GM12878 (cell line): ENCODE measurements around the gene NTMT2. TPM values are rescaled to one million over a fixed set of nuclear protein-coding genes. Genes with fewer than 3 reads are reported as not detected.

Experiments
- ATAC-seq: fragments of 200-7000 bp; cut with Tn5 transposase; 3 replicates; pipeline ENCODE4 v1.9.1; 2020; ENCODE audit warnings: mild to moderate bottlenecking, moderate library complexity
- BruUV-seq: library from RNA; stranded (reverse); fragments of 400-500 nt; replicated peaks from 2 replicates; lab custom pipeline; 2021; lab: Mats Ljungman, UMichigan
- CTCF ChIA-PET: fragments of 300-600 bp; sonication (Branson Sonifier 250); formaldehyde crosslinking; extraction: SDS; loops from one replicate; lab custom pipeline; 2021; ENCODE audit warnings: inconsistent platforms; lab: Yijun Ruan, JAX
- POLR2A ChIA-PET: fragments of 350-600 bp; formaldehyde crosslinking; extraction: SDS; loops from one replicate; lab custom pipeline; 2021; ENCODE audit warnings: inconsistent platforms; lab: Charles Lee
- RAD21 ChIA-PET: fragments of 300-600 bp; sonication (Branson Sonifier 250); formaldehyde crosslinking; loops from one replicate; lab custom pipeline; 2023; ENCODE audit warnings: antibody characterized with exemption; ENCODE audit not compliant: unreplicated experiment; lab: Charles Lee
- SMC1A ChIA-PET: fragments of 300-600 bp; sonication (Branson Sonifier 250); formaldehyde crosslinking; loops from one replicate; lab custom pipeline; 2023; ENCODE audit not compliant: unreplicated experiment, uncharacterized antibody; lab: Charles Lee
- DNase-seq: peaks from one replicate; pipeline ENCODE4 v3.0.0-alpha.2; 2011; ENCODE audit warnings: low read depth, low spot score
- FAIRE-seq: peaks from 3 replicates; lab custom pipeline; 2011; peaks lifted over from hg19 to GRCh38; lab: Jason Lieb, UNC
- H2AFZ ChIP-seq: 2 replicates; pipeline ENCODE4 v1.6.0; 2011; ENCODE audit warnings: low read depth, low read length, control low read depth; ENCODE audit not compliant: control insufficient read depth
- H3K27ac ChIP-seq: 2 replicates; pipeline ENCODE4 v1.5.1; 2011; ENCODE audit warnings: control low read depth; ENCODE audit not compliant: control insufficient read depth, insufficient read depth
- H3K27me3 ChIP-seq, 2 experiments: replicated peaks in 1 of 2; 2 replicates each; pipeline versions ENCODE4 v1.6.0 to v1.6.1; 2011; ENCODE audit warnings: low read length in 1 of 2; ENCODE audit not compliant: control insufficient read depth in 2 of 2, insufficient read depth in 2 of 2
- H3K36me3 ChIP-seq, 2 experiments: 2 replicates each; pipeline ENCODE4 v1.5.1; 2011; ENCODE audit warnings: low read length in 1 of 2; ENCODE audit not compliant: control insufficient read depth in 2 of 2, insufficient read depth in 2 of 2
- H3K4me1 ChIP-seq: 2 replicates; pipeline ENCODE4 v1.6.1; 2011; ENCODE audit warnings: mild to moderate bottlenecking, low read length, moderate library complexity, mixed read lengths; ENCODE audit not compliant: control insufficient read depth, insufficient read depth
- H3K4me2 ChIP-seq: 2 replicates; pipeline ENCODE4 v1.6.0; 2011; ENCODE audit warnings: control low read depth; ENCODE audit not compliant: control insufficient read depth, insufficient read depth
- H3K4me3 ChIP-seq: fragments of 200-600 bp; sonication (generic); 2 replicates; pipeline ENCODE4 v1.5.1; 2016
- H3K79me2 ChIP-seq: 2 replicates; pipeline ENCODE4 v1.6.0; 2011; ENCODE audit warnings: low read length; ENCODE audit not compliant: control insufficient read depth, insufficient read depth
- H3K9ac ChIP-seq: 2 replicates; pipeline ENCODE4 v1.8.0; 2011; ENCODE audit warnings: low read length, control low read depth, mixed read lengths; ENCODE audit not compliant: control insufficient read depth, insufficient read depth
- H3K9me3 ChIP-seq: replicated peaks from 3 replicates; pipeline ENCODE4 v1.5.1; 2011; ENCODE audit warnings: mild to moderate bottlenecking, low read length; ENCODE audit not compliant: control insufficient read depth, insufficient read depth
- H4K20me1 ChIP-seq: 2 replicates; pipeline ENCODE4 v1.6.0; 2011; ENCODE audit not compliant: control insufficient read depth, insufficient read depth
- ASH2L ChIP-seq: fragments of 300-600, 200-600 bp; sonication (generic); IDR thresholded peaks from 2 replicates; pipeline ENCODE4 v1.6.1; 2017; ENCODE audit warnings: low read depth, mild to moderate bottlenecking, borderline replicate concordance
- CHD2 ChIP-seq: IDR thresholded peaks from 2 replicates; pipeline ENCODE4 v1.6.1; 2011; ENCODE audit warnings: low read depth, low read length, improper control_type of control experiment, borderline replicate concordance
- E2F8 ChIP-seq: fragments of 450-650 bp; IDR thresholded peaks from 2 replicates; pipeline ENCODE4 v1.6.1; 2018; ENCODE audit warnings: mild to moderate bottlenecking, low read depth, moderate library complexity; ENCODE audit not compliant: partially characterized antibody
- ESRRA ChIP-seq: IDR thresholded peaks from 2 replicates; pipeline ENCODE4 v1.6.1; 2012; ENCODE audit warnings: mild to moderate bottlenecking, low read length, improper control_type of control experiment
- GABPA ChIP-seq: IDR thresholded peaks from 2 replicates; pipeline ENCODE4 v1.6.1; 2014; ENCODE audit warnings: antibody characterized with exemption, low read depth, mild to moderate bottlenecking, inconsistent platforms
- HDGF ChIP-seq: fragments of 450-650 bp; IDR thresholded peaks from 2 replicates; pipeline ENCODE4 v1.6.1; 2016; ENCODE audit warnings: antibody characterized with exemption
- IKZF1 ChIP-seq: fragments of 450-650 bp; conservative IDR thresholded peaks from 2 replicates; pipeline ENCODE4 v1.6.1; 2017; ENCODE audit warnings: antibody characterized with exemption, mild to moderate bottlenecking
- IRF4 ChIP-seq: IDR thresholded peaks from 2 replicates; pipeline ENCODE4 v1.6.1; 2011; ENCODE audit warnings: low read depth, low read length
- JUNB ChIP-seq: IDR thresholded peaks from 2 replicates; pipeline ENCODE4 v1.6.1; 2016; ENCODE audit warnings: antibody characterized with exemption, mild to moderate bottlenecking
- KAT2A ChIP-seq: conservative IDR thresholded peaks from 2 replicates; pipeline ENCODE4 v1.6.1; 2011; ENCODE audit warnings: low read depth, low read length; ENCODE audit not compliant: control insufficient read depth
- MYB ChIP-seq: fragments of 150-350 bp; IDR thresholded peaks from 2 replicates; pipeline ENCODE4 v1.6.1; 2014; ENCODE audit warnings: mild to moderate bottlenecking, low read depth, low read length, borderline replicate concordance
- NFXL1 ChIP-seq: fragments of 450-650 bp; IDR thresholded peaks from 2 replicates; pipeline ENCODE4 v1.6.1; 2017; ENCODE audit warnings: antibody characterized with exemption, mild to moderate bottlenecking, borderline replicate concordance
- POLR2AphosphoS2 ChIP-seq: IDR thresholded peaks from 2 replicates; pipeline ENCODE4 v1.6.1; 2011; ENCODE audit warnings: low read depth, mild to moderate bottlenecking, low read length, improper control_type of control experiment, moderate library complexity
- RUNX3 ChIP-seq: IDR thresholded peaks from 2 replicates; pipeline ENCODE4 v1.6.1; 2012; ENCODE audit warnings: low read length, inconsistent platforms
- SREBF2 ChIP-seq: IDR thresholded peaks from 2 replicates; pipeline ENCODE4 v1.6.1; 2012; ENCODE audit warnings: mild to moderate bottlenecking, low read length
- SRF ChIP-seq, 2 experiments: IDR thresholded peaks; 2 replicates each; pipeline ENCODE4 v1.6.1; 2011; ENCODE audit warnings: low read depth in 2 of 2, low read length in 2 of 2, mild to moderate bottlenecking in 1 of 2, moderate library complexity in 1 of 2
- TBL1XR1 ChIP-seq: IDR thresholded peaks from 2 replicates; pipeline ENCODE4 v1.6.1; 2012; ENCODE audit warnings: low read depth, low read length, improper control_type of control experiment
- ZBED1 ChIP-seq: IDR thresholded peaks from 2 replicates; pipeline ENCODE4 v1.6.1; 2016; ENCODE audit warnings: borderline replicate concordance
- ZNF217 ChIP-seq: fragments of 450-650 bp; IDR thresholded peaks from 2 replicates; pipeline ENCODE4 v1.6.1; 2017; ENCODE audit warnings: antibody characterized with exemption, mild to moderate bottlenecking
- WGBS: methylation state at CpG from one replicate; pipeline ENCODE4 v1.1.6; 2016; ENCODE audit warnings: low lambda C conversion rate; ENCODE audit not compliant: insufficient replicate concordance, insufficient coverage; ENCODE audit errors: missing lambda C conversion rate; 5-methylcytosine and 5-hydroxymethylcytosine counted together
- in situ Hi-C: fragments of 300-500 bp; cut with MboI; formaldehyde crosslinking; loops from 9 replicates; pipeline ENCODE4 v1.14.3; 2018; ENCODE audit warnings: mixed read lengths
- intact Hi-C: fragments of 100-400 bp; cut with micrococcal nuclease; formaldehyde crosslinking; loops from one replicate; pipeline ENCODE4 v1.14.2; 2022; ENCODE audit not compliant: unreplicated experiment
- polyA plus RNA-seq, 11 experiments: library from polyadenylated mRNA; depleted of rRNA in 4 of 11; unstranded in 6 of 11; stranded (reverse) in 5 of 11; fragments of >200 nt; fragmentation: Nextera tagmentation in 4 of 11; fragmentation: Illumina TruSeq in 1 of 11; extraction: Ambion mirVana in 4 of 11; extraction: Trizol in 1 of 11; gene quantifications; 1 replicate in 1 of 11; 2 replicates in 10 of 11; pipeline versions ENCODE4 v1.2.1 to v1.2.3, GENCODE V29; 2011 to 2016; ENCODE audit warnings: inconsistent platforms in 2 of 11, missing spikeins in 2 of 11, low read depth in 1 of 11
- total RNA-seq, 4 experiments: library from RNA; depleted of rRNA in 3 of 4; stranded (reverse); fragments of >200 nt in 3 of 4; fragmentation: Illumina TruSeq in 1 of 4; extraction: Trizol in 1 of 4; gene quantifications; 2 replicates each; pipeline versions ENCODE4 v1.2.1 to v1.2.3, GENCODE V29; 2013 to 2021

Gene NTMT2
- total and polyA plus RNA-seq, 10 of the 15 experiments (the other 5 are each of a cell fraction or from before 2014, with no cell fraction given) = not detected

DNA sequence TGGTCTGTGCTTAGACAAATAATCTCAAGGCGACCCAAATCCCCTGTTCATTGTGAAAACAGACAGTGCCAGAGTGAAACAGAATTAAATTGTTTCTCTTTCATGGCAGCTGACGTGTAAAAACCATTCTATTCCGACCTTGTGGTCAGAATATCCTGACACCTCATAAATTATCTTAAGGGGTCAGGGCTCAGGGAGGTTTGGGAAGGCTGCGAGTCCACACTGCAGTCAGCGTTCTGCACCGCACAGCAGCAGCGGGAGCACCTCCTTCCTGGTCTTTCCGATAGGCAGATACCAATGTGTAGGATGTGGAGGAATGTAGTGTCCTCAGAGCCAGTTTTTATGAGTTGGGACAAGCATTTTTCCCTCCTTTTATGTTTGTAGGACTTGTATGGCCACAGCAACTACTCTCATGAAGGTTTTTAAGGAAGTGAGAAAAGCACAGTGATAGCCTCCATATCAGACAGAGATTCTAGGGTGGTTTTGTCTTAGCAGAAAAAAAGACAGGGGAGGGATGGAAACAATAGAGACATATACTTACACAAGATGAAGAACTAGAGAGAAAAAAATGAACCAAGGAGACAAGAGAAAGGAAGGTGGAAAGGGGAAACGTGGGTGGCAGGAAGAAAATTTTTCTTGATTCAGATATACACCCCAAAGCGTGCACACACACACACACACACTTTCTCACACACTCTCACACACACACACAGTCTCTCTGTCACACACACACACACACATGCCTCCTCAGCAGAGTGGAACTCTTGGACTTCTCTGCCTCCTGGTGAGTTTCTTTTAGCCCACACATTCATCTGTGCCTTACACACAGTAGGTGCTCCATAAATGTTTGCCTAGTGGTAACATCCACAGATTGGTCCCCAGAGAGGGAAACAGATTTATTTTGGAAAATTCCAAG lies 68.6 kb downstream of the NTMT2 start (continued):
- peak; percentile 68; the same call in 1 of the 2 replicates for TF ChIP-seq ZNF217
- no peak for TF ChIP-seq JUNB
- TF ChIP-seq E2F8 = no peak
- no peak for TF ChIP-seq SREBF2

- intact Hi-C loops = no loop called here
- ChIA-PET RAD21 (no interaction called here), POLR2A (interaction anchor here (0.6 kb wide), 3 partner anchors 14 to 32 kb away, joined by 3 to 4 read pairs (median 4); no protein-coding TSS in a partner anchor), SMC1A (interaction anchor here (0.7 to 1.2 kb wide), 3 partner anchors 14 to 295 kb away, joined by 3 to 4 read pairs (median 3); no protein-coding TSS in a partner anchor), CTCF (no interaction called here)
- no peaks in the 10 kb centered on the region for H3K9me3 ChIP-seq
- H3K4me1 ChIP-seq = peaks cover 11% of the 10 kb centered on the region; the same call in 1 of the 2 replicates
- FAIRE-seq (no peak), DNase-seq (no peak), ATAC-seq (no peak)
- H3K79me2 ChIP-seq = no peaks in the 10 kb centered on the region
- H3K9ac ChIP-seq = no peak overlapping the region
- WGBS = 68% methylated on average over 4 of the region's 4 CpGs
- no peaks in the 10 kb centered on the region for H3K36me3 ChIP-seq
- no peak overlapping the region for H3K4me3 ChIP-seq
- no peaks in the 10 kb centered on the region for H4K20me1 ChIP-seq
- H3K27me3 ChIP-seq = no peaks in the 10 kb centered on the region
- BruUV-seq = no TSS peak
- in situ Hi-C loops = no loop called here
- H2AFZ ChIP-seq = no peak overlapping the region
- no peak overlapping the region for H3K27ac ChIP-seq
- H3K4me2 ChIP-seq = no peak overlapping the region
- TF ChIP-seq RUNX3 (no peak), GABPA (no peak), SRF (IDR thresholded peaks at IDR 0.05; ENCODE audit: low read depth in 2 of 2, low read length in 2 of 2) (no peak), HDGF (no peak), ZBED1 (no peak), IRF4 (no peak), TBL1XR1 (no peak), ESRRA (no peak), KAT2A (no peak), ASH2L (no peak), POLR2AphosphoS2 (no peak), NFXL1 (no peak), MYB (no peak), IKZF1 (no peak), CHD2 (no peak)
Observed at GRCh38 chr1:170215072-170215885, 69.5 kb downstream of the NTMT2 start.
